Measurements from ENCODE around the gene SSTR3.

Gene SSTR3

DNA sequence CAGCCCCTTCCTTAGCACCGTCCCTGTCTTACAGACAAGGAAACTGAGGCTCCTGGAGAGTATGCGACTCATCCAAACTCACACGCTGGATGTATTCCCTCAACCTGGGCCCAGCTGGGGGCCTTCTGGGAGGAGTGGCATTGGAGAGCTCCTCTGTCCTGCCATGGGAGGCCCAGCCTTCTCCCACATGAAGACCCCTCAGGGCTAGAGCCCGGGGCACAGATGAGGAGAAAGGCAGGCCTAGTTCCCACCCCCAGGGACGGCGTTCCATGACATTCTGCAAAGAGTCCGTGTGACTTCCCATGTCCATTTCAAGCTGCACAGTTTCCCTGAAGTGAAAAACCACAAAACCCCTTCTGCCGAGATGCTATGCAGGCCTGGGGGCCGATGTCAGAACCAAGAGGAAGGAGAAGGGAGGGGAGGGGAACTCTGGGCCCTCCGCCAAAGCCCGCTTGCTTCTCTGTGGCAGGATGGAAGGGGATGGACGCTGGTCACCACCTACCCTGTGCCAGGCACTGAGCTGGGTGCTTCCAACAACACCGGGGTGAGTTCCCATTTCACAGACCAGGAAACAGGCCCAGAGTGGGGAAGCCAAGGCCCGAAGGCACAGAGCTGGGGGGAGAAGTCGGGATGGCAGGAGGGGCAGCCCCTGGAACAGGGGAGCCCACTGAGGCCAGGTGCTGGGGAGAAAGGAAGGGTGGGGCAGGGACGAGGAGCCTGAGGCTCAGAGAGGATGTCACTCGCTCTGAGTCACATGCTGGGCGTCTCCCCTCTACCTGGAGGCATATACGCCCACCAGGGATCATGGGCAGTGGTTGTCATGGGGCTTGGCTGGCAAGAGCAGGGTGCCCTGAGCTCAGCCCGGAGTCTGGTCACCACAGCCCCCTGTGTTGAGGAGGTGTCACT is 16.1 kb upstream of the SSTR3 start:
- DNase-seq, result no peak

DNA sequence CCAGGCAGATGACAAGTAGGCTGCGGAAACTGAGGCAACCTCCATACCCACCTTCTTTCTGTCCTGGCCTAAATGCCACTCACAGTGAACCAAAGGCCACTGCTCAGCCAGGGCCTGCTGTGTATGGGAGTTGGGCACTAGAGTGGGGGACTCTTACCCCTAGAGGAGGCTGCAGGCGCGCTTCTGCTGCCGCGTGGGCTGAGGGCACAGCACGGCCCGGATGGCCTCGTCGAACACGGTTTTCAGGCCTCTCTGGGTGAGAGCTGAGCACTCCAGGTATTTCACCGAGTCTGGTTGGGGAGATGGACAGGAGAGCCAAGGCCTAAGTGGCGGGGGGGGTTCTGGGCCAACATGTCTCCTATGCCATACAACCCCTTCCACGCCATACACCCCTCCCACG is 14.2 kb upstream of the SSTR3 start:
- DNase-seq, result no peak

DNA sequence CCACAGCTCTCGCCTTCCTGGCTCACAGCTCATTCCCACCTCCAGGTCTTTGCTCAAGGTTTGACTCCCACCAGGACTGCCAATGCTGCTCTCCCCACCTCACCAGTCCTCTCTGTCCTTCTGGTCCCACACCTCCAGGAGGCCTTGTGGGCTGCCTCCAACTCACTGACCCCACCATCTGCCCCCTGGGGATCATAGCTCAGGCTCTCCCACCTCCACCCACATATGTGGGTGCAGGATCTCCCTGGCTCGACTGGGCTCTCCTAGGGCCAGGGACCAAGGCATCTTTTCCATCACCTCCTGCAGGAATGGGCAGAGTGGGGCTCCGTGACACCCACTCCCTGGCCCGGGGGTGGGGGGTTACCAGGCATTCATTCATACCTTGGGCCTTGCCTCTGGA is 13.8 kb upstream of the SSTR3 start:
- no peak for DNase-seq

DNA sequence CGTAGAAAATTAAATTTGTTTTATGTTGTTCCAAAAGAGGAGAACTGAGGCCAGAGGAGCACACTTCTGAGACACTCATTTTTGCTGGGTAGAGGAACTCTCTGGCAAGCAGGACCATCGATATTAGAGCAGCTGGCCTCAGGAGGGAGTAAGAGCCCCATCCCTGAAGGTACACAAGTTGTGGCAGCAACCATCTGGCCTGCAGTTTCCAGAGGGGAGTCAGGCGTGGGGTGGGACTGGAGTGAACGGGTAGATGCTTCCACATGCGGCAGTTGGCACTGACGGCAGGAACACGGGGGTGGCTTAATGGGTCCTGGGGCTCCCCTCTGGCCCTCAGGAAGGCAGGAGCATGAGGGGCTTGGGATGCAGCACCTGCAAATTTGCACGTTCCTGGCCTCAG is 13.2 kb upstream of the SSTR3 start:
- no peak for DNase-seq

DNA sequence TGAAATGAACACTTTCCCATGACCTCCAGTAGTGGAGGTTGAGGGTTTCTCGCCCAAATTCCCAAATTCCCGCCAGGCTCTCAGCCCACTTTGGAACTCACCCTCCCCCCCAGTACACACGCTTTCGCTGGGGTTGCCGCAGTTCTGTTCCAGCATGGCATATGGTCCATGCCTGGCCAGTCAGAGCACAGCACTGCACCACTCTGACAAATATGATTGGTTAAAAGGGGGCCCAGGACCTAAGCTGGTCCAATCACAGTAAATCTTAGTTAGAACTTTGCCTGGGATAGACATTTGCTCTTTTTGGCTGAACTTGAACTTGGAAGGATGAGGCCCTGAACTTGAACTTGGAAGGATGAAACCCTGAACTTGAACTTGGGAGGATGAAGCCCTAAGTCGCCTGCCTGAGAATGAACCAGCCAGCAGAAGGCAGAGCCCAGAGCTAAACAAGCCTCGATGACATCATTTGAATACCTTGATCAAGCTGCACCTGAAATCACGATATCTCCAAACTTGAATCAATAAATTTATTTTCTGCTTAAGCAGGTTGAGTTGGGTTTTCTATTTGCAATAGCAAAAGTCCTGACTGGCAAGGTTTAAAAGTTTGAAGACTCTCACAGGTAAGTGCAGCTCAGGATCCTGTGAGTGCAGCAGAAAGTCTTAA is 12.6 kb upstream of the SSTR3 start:
- DNase-seq, result no peak

DNA sequence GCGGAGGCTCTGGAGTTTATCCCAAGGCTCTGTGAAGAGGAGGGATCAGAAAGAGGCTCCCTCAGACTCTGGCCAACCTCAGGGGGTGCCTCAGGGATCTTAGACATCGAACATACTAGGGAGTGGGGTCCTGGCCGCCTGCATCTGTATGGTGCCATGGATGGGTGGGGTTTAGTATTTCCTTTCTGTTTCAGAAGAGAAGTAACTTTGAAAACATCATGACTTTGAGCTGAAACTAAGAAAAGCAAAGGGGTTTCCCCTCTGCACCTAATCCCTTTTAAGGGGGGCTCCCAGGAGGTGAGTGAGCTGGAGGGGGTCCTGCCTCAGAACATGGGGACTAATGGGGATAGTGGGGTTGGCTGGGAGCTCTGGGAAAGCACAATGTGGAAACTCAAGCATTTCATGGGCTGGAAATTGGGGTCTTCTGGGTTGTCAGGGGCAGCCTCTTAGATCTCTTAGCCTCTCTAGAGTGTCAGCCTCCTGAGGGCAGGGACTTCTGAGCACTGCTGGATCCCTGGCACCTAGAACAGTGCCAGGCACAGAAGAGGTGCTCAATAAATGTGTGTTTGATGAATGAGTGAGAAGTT is 11.8 kb upstream of the SSTR3 start:
- DNase-seq, result no peak

DNA sequence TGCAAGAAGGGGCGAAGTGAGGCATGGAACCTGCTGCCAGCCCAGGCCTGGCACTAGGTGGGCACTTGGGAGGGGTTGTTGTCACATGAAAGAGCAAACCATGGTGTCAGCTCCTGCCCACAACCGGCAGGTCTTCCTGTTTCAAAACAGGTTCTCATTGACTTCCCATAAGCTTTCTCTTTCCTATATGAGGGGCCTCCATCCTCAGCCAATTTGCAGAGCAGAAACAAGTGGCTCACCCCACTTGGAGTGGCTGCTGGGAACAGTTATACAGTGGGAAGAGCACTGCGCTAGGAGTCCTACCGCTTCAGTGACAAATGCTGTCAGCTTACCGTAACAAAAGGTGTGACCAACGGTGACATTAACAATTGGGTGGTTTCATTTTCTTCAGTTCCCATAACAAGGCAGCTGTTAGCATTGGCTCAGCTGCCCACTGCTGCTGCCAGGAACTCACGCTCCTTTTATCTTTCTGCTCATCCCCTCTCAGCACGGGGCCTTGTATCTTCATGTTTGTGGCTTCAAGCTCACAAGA is 10.2 kb upstream of the SSTR3 start:
- no peak for DNase-seq

DNA sequence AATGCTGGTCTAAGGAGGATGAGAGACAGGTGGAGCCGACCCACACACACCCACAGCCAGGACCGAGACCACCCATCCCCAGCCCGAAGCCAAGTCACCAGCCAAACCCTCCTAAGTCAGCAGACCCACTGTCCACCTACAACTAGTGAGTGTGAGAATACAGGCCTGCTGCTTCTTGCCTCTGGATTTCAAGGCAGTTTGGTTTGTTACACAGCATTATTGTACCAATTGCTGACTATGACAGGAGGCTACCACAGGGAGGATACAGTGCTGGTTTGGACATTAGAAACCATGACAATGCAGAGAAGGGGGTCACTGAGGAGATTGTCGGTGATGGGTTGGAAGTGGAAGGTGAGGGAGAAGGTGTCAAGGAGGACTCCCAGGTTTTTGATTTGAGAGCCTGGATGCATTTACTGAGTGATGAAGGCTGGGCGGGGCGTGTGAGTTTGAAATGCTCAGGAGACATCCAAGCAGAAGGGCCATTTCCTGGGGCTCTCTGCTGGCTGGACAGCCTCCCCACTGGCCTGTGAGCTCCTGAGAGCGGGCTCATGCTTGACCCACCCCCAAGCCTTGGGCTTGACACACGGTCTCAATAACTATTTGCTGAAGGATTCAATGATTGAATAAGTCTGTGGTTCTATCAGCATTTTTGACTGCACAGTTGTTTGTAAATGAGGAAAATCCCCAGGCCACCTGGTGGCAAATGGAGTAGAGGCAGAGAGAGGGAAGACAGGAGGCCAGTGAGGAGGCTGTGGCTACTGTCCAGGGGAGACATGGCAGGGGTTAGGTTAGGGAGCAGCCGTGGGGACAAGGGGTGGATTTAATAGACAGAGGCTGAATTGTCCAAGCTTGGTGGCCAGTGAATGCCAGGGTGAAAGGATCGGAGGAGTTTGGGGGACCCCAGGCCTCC is 9.4 kb upstream of the SSTR3 start:
- no peak for DNase-seq

DNA sequence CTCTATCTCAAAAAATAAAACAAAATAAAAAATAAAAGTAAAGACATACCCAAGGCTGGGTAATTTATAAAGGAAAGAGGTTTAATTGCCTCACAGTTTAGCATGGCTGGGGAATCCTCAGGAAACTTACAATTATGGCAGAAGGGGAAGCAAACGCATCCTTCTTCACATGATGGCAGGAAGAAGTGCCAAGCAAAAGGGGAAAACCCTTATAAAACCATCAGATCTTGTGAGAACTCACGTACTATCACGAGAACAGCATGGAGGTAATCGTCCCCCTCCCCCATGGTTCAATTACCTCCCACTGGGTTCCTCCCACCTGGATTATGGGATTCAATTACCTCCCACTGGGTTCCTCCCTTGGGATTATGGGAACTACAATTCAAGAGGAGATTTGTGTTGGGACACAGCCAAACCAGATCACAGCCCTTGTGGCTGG is 8.3 kb upstream of the SSTR3 start:
- peak; percentile 72 to 84 for DNase-seq

DNA sequence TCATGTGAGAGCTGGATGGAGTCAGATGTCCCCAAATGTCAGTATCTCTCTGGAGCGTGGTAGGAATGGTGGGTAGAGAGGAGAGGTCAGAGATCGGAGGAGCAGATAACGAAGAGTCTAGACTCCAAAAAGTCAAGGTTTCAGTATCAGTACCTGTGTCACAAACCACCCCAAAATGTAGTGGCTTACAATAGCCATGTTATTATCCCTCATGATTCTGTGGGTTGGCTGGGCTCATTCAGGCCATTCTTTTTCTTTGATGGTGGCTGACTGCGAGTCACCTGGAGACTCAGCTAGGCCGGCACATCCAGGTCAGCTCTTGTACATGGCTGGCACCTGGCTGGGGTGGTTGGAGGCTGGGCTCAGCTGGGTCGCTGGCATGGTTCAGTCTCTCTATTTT is 7.3 kb upstream of the SSTR3 start:
- DNase-seq, result no peak

DNA sequence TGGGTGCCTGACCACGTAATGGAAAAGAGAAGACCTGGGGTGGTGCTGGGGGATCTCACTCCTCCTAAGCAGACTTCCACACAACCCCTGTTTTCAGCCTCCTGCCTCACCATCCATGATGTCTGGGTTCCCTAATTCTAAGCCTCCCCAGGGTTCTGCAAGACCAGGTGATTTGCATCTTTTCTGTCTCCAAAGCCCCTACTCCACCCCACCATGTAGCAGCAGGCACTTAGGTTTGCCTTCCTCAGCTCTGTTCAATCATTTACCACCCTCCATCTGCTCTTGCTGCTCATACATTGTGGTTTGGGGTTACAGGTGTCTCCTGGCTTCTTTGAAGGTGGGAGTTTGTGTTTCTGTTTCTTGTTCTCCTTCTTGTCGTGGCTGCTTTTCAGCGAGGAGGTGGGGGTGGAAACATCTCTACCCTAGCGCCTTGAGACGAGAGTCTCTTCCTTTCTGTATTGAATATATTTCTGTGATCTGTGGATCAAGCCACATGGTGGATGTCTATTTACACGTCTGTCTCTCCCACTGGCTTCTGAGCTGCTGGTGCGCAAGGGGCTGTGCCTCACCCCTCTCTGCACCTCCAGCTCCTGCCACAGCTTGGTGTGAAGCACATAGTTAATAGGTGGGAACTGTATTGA is 6.6 kb upstream of the SSTR3 start:
- DNase-seq, result no peak

DNA sequence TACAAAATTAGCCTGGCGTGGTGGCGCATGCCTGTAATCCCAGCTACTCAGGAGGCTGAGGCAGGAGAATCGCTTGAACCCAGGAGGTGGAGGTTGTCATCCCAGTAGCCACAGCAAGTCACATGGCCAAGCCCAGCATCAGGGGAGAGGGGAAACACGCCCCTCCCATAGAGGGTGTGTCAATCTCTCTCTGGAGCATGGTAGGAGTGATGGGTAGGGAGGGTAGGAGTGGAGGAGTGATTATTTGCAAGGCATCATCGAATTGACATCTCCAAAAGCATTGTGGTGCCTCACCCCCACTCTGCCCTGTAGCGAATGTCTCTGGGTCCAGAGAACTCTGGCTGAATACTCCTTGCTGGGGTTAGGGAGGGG is 6.1 kb upstream of the SSTR3 start:
- DNase-seq, result no peak

DNA sequence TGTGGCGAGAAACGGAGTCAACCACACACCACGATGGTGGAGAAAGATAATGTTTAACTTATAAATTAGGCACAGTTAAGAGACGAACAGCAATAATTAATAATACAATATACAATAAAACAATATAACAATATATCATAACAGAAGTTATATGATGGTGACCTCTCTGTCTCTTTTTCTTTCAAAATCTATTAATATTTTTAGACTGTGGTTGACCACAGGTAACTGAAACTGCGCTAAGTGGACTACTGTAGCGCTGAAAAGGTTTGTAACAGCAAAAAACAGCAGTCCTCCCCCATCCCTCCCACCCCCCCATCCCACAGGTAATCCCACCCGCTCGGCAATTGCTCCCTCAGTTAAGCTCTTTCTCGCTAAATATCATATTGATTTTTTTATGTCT is 3.6 kb upstream of the SSTR3 start:
- DNase-seq, result no peak

DNA sequence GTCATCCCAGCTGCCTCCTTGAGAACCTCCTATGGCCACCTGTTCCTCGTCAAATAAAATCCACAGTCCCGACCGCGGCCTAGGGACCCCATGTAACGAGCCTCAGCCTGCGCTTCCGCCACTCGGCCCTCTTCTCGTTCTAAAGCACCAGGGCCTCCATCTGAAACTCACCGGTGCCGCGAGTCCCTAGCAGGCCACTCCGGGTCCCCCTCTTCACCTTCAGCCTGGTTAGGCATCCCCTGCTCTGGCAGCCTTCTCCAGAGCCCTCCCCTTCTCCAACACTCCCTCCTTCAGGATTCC is 2.4 kb upstream of the SSTR3 start:
- no peak for DNase-seq

DNA sequence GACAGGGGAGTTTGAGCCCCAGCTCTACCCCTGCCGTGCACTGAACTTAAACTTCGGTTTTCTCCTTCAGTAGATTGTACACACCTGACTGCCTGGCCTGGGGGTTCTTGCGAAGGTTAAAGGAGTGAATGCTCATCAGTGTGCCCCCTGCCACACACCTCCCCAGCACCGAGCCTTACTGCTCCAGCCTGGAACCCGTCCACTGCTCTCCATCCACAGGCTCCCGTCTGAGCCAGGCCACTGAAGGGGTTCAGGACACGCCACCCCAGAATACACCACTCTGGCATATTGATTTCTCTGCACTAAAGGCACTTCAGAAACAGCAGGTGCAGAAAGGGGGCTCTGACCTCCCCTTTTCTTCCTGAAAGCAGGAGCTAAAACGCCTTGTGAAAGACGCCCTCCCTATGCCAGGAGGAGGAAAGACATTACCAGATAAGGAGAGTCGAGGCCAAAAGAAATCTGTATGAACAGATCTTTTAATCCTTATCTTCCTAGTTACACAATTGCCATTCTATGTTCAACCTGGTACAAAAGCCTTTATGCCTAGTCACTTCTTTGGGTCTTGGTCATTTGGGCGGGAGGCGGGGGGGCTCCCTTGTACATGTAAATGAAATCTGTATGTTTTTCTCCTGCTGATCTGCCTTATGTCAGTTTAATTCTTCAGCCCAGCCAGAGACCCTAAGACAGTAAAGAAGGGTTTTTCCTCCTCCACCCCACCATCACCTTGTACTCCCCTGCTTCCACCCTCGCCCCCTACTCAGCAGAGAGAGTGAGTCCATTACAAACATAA is 1.9 kb upstream of the SSTR3 start:
- no peak for DNase-seq

DNA sequence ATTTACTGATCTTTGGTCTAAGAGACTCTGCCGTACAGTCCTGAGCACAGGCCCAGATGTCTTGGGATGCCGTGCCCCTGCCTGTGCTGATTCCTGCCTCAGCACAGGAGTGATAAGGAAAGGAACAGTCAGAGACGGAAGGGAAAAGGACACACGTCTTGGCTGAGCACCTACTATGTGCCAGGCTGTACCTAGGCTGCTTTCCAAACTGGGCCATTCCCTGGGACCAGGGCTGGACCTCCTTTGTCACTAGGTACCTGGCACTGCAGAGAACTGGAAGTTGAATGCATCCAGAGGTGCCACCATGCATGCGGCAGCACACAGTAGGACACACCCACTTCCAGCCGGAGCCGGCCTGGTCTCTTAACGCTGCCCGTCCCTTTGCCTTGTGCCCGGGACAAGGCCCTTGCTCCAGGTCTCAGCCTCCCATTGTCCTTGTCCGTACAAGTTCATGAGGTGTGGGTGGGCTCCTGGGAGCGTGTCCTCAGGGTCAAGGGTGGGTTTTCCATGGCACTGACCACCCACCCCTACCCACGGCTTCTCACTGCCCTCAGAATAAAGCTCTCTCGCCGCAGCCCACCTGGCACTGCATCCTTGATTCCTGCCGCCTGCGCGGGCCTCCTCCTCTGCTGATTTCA is 1.1 kb upstream of the SSTR3 start:
- DNase-seq, result no peak

DNA sequence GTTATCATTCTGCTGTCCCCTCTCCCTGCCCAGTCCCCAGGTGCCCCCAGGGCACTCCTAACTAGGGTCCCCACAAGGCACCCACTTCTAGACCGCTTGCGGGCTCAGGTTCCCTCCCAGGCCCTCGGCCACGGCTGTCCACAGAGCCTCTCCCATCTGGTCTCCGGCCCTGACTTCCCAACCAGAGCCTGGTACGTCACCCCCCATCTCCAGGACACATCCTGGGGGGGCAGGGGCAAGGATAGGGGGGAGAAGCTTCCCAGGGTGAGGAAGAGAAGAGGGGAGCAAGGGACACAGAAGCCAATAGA is 457 bp downstream of the SSTR3 start:
- no peak for DNase-seq

DNA sequence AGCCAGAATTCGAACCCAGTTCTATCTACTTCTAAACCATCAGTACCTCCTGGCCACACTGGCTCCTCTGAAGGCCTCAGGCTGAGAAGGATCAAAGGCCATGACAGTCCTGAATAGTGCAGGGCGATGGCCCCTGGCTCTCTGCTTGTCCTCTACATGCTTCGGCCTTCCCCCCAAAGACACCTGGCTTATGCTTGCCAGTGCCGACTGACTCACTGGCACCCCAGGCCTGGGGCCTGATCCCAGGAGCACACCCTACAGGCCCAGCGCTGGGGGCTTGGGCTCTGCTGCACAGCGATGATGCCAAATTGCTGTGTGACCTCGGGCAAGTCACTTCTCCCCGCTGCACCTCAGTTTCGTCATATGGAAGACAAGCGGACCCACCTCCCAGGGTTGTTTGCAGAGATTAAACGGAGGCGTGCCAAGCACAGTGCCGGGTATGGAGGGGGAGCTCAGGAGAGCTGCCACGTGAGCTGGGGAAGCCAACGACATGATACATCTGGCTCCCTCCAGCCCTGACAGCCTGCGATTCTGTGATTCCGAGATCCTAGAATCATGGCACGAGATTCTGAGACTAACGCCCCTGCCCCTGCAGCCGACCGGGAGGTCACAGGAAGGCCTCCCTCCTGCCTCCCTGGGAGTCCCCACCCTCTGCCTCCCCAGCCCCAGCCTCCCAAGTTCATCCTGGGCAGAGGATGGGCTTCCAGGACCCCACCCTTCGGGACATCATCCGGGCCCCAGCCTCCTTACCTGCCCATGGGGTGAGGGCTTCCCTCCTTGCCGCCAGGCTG is 1.0 kb downstream of the SSTR3 start:
- no peak for DNase-seq

DNA sequence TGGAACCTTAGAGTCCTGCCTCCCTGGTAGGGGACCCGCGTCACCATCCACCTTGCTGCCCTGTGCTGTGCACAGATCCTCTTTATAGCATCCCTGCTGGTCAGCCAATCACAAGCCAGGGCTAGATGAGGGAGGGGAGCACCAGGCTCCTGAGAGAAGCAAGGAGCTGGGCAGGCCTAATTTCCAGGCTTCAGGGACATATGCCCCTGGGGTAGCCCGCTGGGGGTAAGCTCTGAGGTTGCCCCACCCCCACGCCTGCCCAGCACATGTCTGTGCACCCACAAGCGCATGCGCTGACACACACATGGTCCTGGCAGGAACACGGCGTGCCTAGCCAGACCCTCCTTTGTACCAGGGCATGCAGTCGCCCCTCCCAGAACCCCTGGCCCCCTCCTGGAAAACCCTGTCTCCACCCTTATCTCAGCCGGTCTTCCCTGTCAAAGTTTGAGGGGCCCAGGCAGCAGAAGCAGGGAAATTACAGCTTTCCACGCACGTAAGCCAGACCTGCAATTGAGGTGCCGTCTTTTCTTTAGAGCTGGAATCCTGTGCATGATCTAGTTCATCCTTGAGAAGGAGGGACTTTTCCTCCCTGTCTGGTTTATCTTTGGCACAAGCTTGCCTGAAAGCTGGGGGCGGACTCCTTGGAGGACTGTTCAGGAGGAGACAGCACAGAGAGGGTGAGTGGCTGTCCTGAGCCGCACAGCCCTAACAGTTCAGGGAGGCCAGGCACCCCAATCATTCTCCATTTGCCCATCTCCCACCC is 2.1 kb downstream of the SSTR3 start:
- no peak for DNase-seq

All from inflammatory macrophage treated with lipopolysaccharide for 1 hour (primary cell).